Measurements from ENCODE around the gene DPH1. TPM values are rescaled to one million over a fixed set of nuclear protein-coding genes. Genes with fewer than 3 reads are reported as not detected.

The DPH1 gene
- polyA plus RNA-seq, 1 of the 3 experiments (the other 2 are of a cell fraction), result 36.2 TPM

DNA sequence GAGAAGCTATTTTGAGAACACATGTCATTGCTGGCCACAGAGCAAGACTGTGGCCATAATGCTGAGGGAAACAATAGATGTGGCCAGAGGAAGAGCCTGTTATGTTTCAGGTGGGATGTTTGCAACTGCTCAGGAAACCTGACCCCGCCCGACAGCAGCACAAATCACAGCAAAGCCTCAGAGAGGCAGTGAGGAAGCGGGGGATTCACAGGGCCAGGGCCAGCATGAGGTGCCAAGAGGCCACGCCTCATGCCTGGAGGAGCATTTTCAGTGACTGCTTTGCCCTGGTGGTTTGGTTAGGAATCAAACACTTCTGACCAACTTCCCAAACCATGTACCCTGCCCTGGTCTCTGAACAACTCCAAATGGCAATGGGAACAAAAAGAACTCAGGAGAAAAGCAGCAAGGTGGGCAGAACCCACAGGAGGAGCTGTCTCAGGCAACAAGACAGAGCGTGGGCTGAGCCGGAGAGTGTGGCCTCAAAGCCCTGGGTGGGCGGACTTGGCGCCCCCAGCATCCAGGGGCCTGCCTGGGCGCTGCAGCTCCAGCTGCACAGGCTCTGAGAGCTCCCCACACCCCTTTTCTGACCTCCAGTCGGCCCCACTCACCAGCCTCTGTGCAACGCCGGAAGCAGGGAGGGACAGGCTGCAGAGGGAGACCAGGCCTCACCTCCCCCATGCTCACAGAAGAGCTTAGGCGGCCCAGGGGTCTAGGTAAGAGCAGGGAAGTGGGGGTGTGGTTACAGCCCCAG, 45.6 kb downstream of the DPH1 start:
- H3K27me3 ChIP-seq (ENCODE audit: insufficient read depth), result no peaks in the 10 kb centered on the region
- no peak overlapping the region for H3K4me2 ChIP-seq
- ChIA-PET POLR2A (interaction anchor here (1.0 to 1.1 kb wide), 3 partner anchors 10 to 79 kb away, joined by 3 to 5 read pairs (median 4); no protein-coding TSS in a partner anchor), CTCF (interaction anchor here (0.6 to 4.5 kb wide), 16 partner anchors 10 to 170 kb away, joined by 3 to 25 read pairs (median 4); partner anchors contain the start of gene HIC1)
- no peak overlapping the region for H3K4me3 ChIP-seq (ENCODE audit: low read depth in 2 of 2, low read length in 1 of 2)
- H3K9ac ChIP-seq, result no peak overlapping the region
- H3K79me2 ChIP-seq (ENCODE audit: insufficient read depth), result peaks cover 2% of the 10 kb centered on the region; the same call in 1 of the 2 replicates
- H3K27ac ChIP-seq (ENCODE audit: low read depth in 2 of 2, low read length in 1 of 2), result peak overlapping the region in 1 of 2 experiments; percentile 95; a peak in 2 of 4 replicates
- H3K9me3 ChIP-seq, result no peaks in the 10 kb centered on the region
- H4K20me1 ChIP-seq (ENCODE audit: insufficient read depth), result no peaks in the 10 kb centered on the region
- no peak overlapping the region for H2AFZ ChIP-seq (ENCODE audit: low read depth)
- TF ChIP-seq, protein P1, sequence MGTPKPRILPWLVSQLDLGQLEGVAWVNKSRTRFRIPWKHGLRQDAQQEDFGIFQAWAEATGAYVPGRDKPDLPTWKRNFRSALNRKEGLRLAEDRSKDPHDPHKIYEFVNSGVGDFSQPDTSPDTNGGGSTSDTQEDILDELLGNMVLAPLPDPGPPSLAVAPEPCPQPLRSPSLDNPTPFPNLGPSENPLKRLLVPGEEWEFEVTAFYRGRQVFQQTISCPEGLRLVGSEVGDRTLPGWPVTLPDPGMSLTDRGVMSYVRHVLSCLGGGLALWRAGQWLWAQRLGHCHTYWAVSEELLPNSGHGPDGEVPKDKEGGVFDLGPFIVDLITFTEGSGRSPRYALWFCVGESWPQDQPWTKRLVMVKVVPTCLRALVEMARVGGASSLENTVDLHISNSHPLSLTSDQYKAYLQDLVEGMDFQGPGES (IDR thresholded peaks at IDR 0.05; ENCODE audit: low read depth, low read length), result no peak
- no peak for TF ChIP-seq NFIC (IDR thresholded peaks at IDR 0.05; ENCODE audit: borderline replicate concordance)
- peak; percentile 23 for TF ChIP-seq CHD2 (IDR thresholded peaks at IDR 0.05; ENCODE audit: low read length, partially characterized antibody)
- TF ChIP-seq, protein P2, sequence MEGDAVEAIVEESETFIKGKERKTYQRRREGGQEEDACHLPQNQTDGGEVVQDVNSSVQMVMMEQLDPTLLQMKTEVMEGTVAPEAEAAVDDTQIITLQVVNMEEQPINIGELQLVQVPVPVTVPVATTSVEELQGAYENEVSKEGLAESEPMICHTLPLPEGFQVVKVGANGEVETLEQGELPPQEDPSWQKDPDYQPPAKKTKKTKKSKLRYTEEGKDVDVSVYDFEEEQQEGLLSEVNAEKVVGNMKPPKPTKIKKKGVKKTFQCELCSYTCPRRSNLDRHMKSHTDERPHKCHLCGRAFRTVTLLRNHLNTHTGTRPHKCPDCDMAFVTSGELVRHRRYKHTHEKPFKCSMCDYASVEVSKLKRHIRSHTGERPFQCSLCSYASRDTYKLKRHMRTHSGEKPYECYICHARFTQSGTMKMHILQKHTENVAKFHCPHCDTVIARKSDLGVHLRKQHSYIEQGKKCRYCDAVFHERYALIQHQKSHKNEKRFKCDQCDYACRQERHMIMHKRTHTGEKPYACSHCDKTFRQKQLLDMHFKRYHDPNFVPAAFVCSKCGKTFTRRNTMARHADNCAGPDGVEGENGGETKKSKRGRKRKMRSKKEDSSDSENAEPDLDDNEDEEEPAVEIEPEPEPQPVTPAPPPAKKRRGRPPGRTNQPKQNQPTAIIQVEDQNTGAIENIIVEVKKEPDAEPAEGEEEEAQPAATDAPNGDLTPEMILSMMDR (IDR thresholded peaks at IDR 0.05), result no peak
- TF ChIP-seq TCF12 (IDR thresholded peaks at IDR 0.05), result no peak
- TF ChIP-seq RAD21 (IDR thresholded peaks at IDR 0.05; ENCODE audit: low read length), result peak; percentile 30; the same call in 1 of the 2 replicates
- peak in 1 of 2 experiments; percentile 44; a peak in 1 of 4 replicates for TF ChIP-seq EP300 (IDR thresholded peaks at IDR 0.05; ENCODE audit: borderline replicate concordance in 1 of 2, low read depth in 1 of 2, low read length in 1 of 2)
- H3K36me3 ChIP-seq (replicated peaks in 1 of 2; ENCODE audit: control insufficient read depth in 1 of 2, insufficient read depth in 2 of 2, low read length in 1 of 2), result peaks cover 9 to 20% of the 10 kb centered on the region in 2 experiments
- H3F3A ChIP-seq (replicated peaks; ENCODE audit: insufficient read depth), result peaks cover 4% of the 10 kb centered on the region
- DNase-seq, result peak; percentile 78
- no peaks in the 10 kb centered on the region for H3K9me2 ChIP-seq
- peaks cover 0 to 46% of the 10 kb centered on the region in 2 experiments; a peak in 1 of 4 replicates for H3K4me1 ChIP-seq (ENCODE audit: control insufficient read depth in 1 of 2, insufficient read depth in 2 of 2, low read depth in 1 of 2, low read length in 1 of 2)
- 96% methylated on average over 6 of the region's 13 CpGs for WGBS (ENCODE audit: low lambda C conversion rate)

DNA sequence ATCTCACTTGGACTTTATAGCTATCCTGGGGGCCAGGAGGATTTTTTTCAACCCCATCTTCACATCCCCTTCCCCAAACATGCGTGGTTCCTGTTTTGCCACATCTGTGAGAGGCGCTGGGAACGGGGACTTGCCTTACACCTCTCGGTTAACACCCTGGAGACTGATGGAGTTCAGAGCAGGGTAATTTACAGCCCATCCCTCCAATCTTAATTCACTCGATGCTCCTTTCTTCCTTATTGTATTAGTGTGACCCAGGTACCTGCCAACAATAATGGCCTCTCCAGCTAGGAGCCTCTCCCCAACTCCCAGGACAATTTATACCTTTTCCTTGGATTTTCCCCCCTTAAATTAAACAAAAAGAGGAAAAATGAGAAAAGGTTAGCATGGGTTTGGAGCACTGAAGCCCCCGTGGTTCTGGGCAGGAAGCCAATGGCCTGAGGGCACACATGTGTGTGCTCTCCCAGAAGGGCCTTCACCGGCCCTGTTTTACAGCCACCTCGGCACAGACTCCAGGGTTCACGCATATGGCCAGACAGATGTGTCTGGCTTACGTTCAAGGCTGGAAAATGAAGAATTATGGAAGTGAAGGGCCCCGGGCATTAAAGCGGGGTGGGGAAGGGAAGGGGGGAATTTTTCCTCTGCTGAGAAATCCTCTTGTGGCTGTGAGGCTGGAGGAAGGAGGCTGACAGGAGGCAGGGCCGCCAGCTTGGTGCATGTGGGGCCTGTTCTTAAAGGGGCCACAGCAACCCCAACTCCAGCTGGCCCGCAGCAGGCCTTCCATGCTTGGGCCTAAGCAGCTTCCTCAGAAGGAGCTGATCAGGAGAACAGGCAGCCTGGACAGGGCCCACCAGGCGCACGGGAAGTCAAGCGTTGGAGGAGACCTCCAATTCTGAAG, 46.4 kb downstream of the DPH1 start:
- Histone ChIP-seq H3K9me3 (no peaks in the 10 kb centered on the region), H3F3A (replicated peaks; ENCODE audit: insufficient read depth) (peaks cover 6% of the 10 kb centered on the region), H3K27ac (ENCODE audit: low read depth in 2 of 2, low read length in 1 of 2) (peak overlapping the region; percentile 12 to 95; a peak in 3 of 4 replicates), H3K4me3 (ENCODE audit: low read depth in 2 of 2, low read length in 1 of 2) (no peak overlapping the region), H2AFZ (ENCODE audit: low read depth) (no peak overlapping the region), H3K36me3 (replicated peaks in 1 of 2; ENCODE audit: control insufficient read depth in 1 of 2, insufficient read depth in 2 of 2, low read length in 1 of 2) (peaks cover 15 to 23% of the 10 kb centered on the region in 2 experiments), H3K27me3 (ENCODE audit: insufficient read depth) (no peaks in the 10 kb centered on the region), H3K9ac (no peak overlapping the region), H3K4me1 (ENCODE audit: control insufficient read depth in 1 of 2, insufficient read depth in 2 of 2, low read depth in 1 of 2, low read length in 1 of 2) (peaks cover 0 to 45% of the 10 kb centered on the region in 2 experiments; a peak in 2 of 4 replicates), H4K20me1 (ENCODE audit: insufficient read depth) (no peaks in the 10 kb centered on the region), H3K9me2 (no peaks in the 10 kb centered on the region), H3K79me2 (ENCODE audit: insufficient read depth) (peaks cover 6% of the 10 kb centered on the region; the same call in 1 of the 2 replicates), H3K4me2 (no peak overlapping the region)
- WGBS (ENCODE audit: low lambda C conversion rate), result 65% methylated on average over 16 of the region's 17 CpGs
- DNase-seq, result peak; percentile 86
- ChIA-PET POLR2A (interaction anchor here (1.0 to 1.1 kb wide), 3 partner anchors 9 to 80 kb away, joined by 3 to 5 read pairs (median 4); no protein-coding TSS in a partner anchor), CTCF (interaction anchor here (0.6 to 3.4 kb wide), 13 partner anchors 9 to 168 kb away, joined by 3 to 21 read pairs (median 4); partner anchors contain the start of gene HIC1)
- TF ChIP-seq RAD21 (IDR thresholded peaks at IDR 0.05; ENCODE audit: low read length) (peak; percentile 28; the same call in 1 of the 2 replicates), RCOR1 (IDR thresholded peaks at IDR 0.05; ENCODE audit: low read length) (peak; percentile 91), FOXJ3 (CRISPR knock-in tag; IDR thresholded peaks at IDR 0.05) (peak; percentile 77; the same call in 1 of the 2 replicates), CHD2 (IDR thresholded peaks at IDR 0.05; ENCODE audit: low read length, partially characterized antibody) (peak; percentile 59), GATA2 (CRISPR knock-in tag; IDR thresholded peaks at IDR 0.05) (peak; percentile 60), MXI1 (IDR thresholded peaks at IDR 0.05; ENCODE audit: low read depth, low read length) (peak; percentile 44; the same call in 1 of the 2 replicates), EP300 (IDR thresholded peaks at IDR 0.05; ENCODE audit: borderline replicate concordance in 1 of 2, low read depth in 1 of 2, low read length in 1 of 2) (peak in 1 of 2 experiments; percentile 92; a peak in 2 of 4 replicates), RFX5 (IDR thresholded peaks at IDR 0.05; ENCODE audit: low read length) (no peak), TCF12 (IDR thresholded peaks at IDR 0.05) (peak; percentile 59), POLR2AphosphoS5 (IDR thresholded peaks at IDR 0.05; ENCODE audit: low read depth, low read length) (no peak), TAF1 (IDR thresholded peaks at IDR 0.05; ENCODE audit: borderline replicate concordance, low read depth, low read length) (no peak)

Measured in SK-N-SH (cell line).